ENCODE results near the gene PIK3R5.
"Not testable (repeated sequence)": the region's sequence is repeated elsewhere in the genome, so short reads cannot be mapped to it uniquely, and the experiment has no call there.

Gene PIK3R5

GRCh38 chr17:8885163-8885966 lies 80.1 kb downstream of the PIK3R5 start:
- ATAC-seq (replicated peaks; ENCODE audit: extremely low read depth, poor library complexity, severe bottlenecking) (peak; percentile 64), DNase-seq (ENCODE audit: low spot score in 2 of 2) (peak in 1 of 2 donors; percentile 47)
- H3K9me3 Mint-ChIP-seq; H3K27me3 Mint-ChIP-seq; H3K4me3 Mint-ChIP-seq; H3K27ac Mint-ChIP-seq (ENCODE audit: low read depth): not testable (repeated sequence)
- H3K36me3 Mint-ChIP-seq (ENCODE audit: insufficient read depth), result peaks cover 58% of the 10 kb centered on the region
- H3K4me1 Mint-ChIP-seq, result peaks cover 17% of the 10 kb centered on the region

- H3K27ac Mint-ChIP-seq (ENCODE audit: low read depth), result peak overlapping the region; percentile 79
- H3K9me3 Mint-ChIP-seq, result no peaks in the 10 kb centered on the region
- no peak for DNase-seq (ENCODE audit: low spot score in 2 of 2)
- peaks cover 17% of the 10 kb centered on the region for H3K4me1 Mint-ChIP-seq
- H3K27me3 Mint-ChIP-seq, result no peaks in the 10 kb centered on the region
- ATAC-seq (replicated peaks; ENCODE audit: extremely low read depth, poor library complexity, severe bottlenecking), result no peak
- H3K4me3 Mint-ChIP-seq, result no peak overlapping the region
- H3K36me3 Mint-ChIP-seq (ENCODE audit: insufficient read depth), result peaks cover 63% of the 10 kb centered on the region
Measured at GRCh38 chr17:8884336-8884990, 81.0 kb downstream of the PIK3R5 start.

- Mint-ChIP-seq H3K36me3 (ENCODE audit: insufficient read depth) (peaks cover 57% of the 10 kb centered on the region), H3K27ac (ENCODE audit: low read depth) (peak overlapping the region; percentile 91), H3K9me3 (no peaks in the 10 kb centered on the region), H3K4me1 (peaks cover 20% of the 10 kb centered on the region), H3K4me3 (no peak overlapping the region), H3K27me3 (no peaks in the 10 kb centered on the region)
- no peak for DNase-seq (ENCODE audit: low spot score in 2 of 2)
- ATAC-seq (replicated peaks; ENCODE audit: extremely low read depth, poor library complexity, severe bottlenecking), result no peak
Measured at GRCh38 chr17:8883353-8883752, 82.2 kb downstream of the PIK3R5 start.

GRCh38 chr17:8881606-8882005 lies 83.9 kb downstream of the PIK3R5 start:
- Mint-ChIP-seq H3K36me3 (ENCODE audit: insufficient read depth) (peaks cover 55% of the 10 kb centered on the region), H3K4me1 (peaks cover 29% of the 10 kb centered on the region), H3K27me3 (no peaks in the 10 kb centered on the region), H3K4me3 (no peak overlapping the region), H3K9me3 (no peaks in the 10 kb centered on the region), H3K27ac (ENCODE audit: low read depth) (no peak overlapping the region)
- ATAC-seq (replicated peaks; ENCODE audit: extremely low read depth, poor library complexity, severe bottlenecking) (no peak), DNase-seq (ENCODE audit: low spot score in 2 of 2) (no peak)

- Mint-ChIP-seq H3K27me3 (no peaks in the 10 kb centered on the region), H3K36me3 (ENCODE audit: insufficient read depth) (peaks cover 46% of the 10 kb centered on the region), H3K9me3 (no peaks in the 10 kb centered on the region), H3K4me3 (peak overlapping the region; percentile 11), H3K27ac (ENCODE audit: low read depth) (peak overlapping the region; percentile 64), H3K4me1 (peaks cover 29% of the 10 kb centered on the region)
- DNase-seq (ENCODE audit: low spot score in 2 of 2) (no peak), ATAC-seq (replicated peaks; ENCODE audit: extremely low read depth, poor library complexity, severe bottlenecking) (no peak)
Measured at GRCh38 chr17:8880466-8880865, 85.0 kb downstream of the PIK3R5 start.

GRCh38 chr17:8879410-8879809 lies 86.1 kb downstream of the PIK3R5 start:
- H3K36me3 Mint-ChIP-seq (ENCODE audit: insufficient read depth), result peaks cover 40% of the 10 kb centered on the region
- DNase-seq (ENCODE audit: low spot score in 2 of 2), result no peak
- no peak for ATAC-seq (replicated peaks; ENCODE audit: extremely low read depth, poor library complexity, severe bottlenecking)
- H3K27ac Mint-ChIP-seq (ENCODE audit: low read depth), result no peak overlapping the region
- H3K9me3 Mint-ChIP-seq, result no peaks in the 10 kb centered on the region
- H3K4me1 Mint-ChIP-seq, result peaks cover 29% of the 10 kb centered on the region
- no peak overlapping the region for H3K4me3 Mint-ChIP-seq
- no peaks in the 10 kb centered on the region for H3K27me3 Mint-ChIP-seq

GRCh38 chr17:8877984-8878383 lies 87.5 kb downstream of the PIK3R5 start:
- H3K4me1 Mint-ChIP-seq, result peaks cover 27% of the 10 kb centered on the region
- peaks cover 31% of the 10 kb centered on the region for H3K36me3 Mint-ChIP-seq (ENCODE audit: insufficient read depth)
- H3K4me3 Mint-ChIP-seq, result no peak overlapping the region
- DNase-seq (ENCODE audit: low spot score in 2 of 2) (no peak), ATAC-seq (replicated peaks; ENCODE audit: extremely low read depth, poor library complexity, severe bottlenecking) (no peak)
- H3K27ac Mint-ChIP-seq (ENCODE audit: low read depth), result no peak overlapping the region
- no peaks in the 10 kb centered on the region for H3K9me3 Mint-ChIP-seq
- no peaks in the 10 kb centered on the region for H3K27me3 Mint-ChIP-seq

- no peak overlapping the region for H3K4me3 Mint-ChIP-seq
- H3K36me3 Mint-ChIP-seq (ENCODE audit: insufficient read depth), result peaks cover 17% of the 10 kb centered on the region
- H3K9me3 Mint-ChIP-seq, result no peaks in the 10 kb centered on the region
- ATAC-seq (replicated peaks; ENCODE audit: extremely low read depth, poor library complexity, severe bottlenecking) (no peak), DNase-seq (ENCODE audit: low spot score in 2 of 2) (no peak)
- no peak overlapping the region for H3K27ac Mint-ChIP-seq (ENCODE audit: low read depth)
- H3K4me1 Mint-ChIP-seq, result peaks cover 19% of the 10 kb centered on the region
- no peaks in the 10 kb centered on the region for H3K27me3 Mint-ChIP-seq
Measured at GRCh38 chr17:8875957-8876356, 89.5 kb downstream of the PIK3R5 start.

- H3K27me3 Mint-ChIP-seq, result no peaks in the 10 kb centered on the region
- no peaks in the 10 kb centered on the region for H3K9me3 Mint-ChIP-seq
- DNase-seq (ENCODE audit: low spot score in 2 of 2) (no peak), ATAC-seq (replicated peaks; ENCODE audit: extremely low read depth, poor library complexity, severe bottlenecking) (no peak)
- no peak overlapping the region for H3K4me3 Mint-ChIP-seq
- H3K27ac Mint-ChIP-seq (ENCODE audit: low read depth), result no peak overlapping the region
- peaks cover 19% of the 10 kb centered on the region for H3K4me1 Mint-ChIP-seq
- peaks cover 15% of the 10 kb centered on the region for H3K36me3 Mint-ChIP-seq (ENCODE audit: insufficient read depth)
Measured at GRCh38 chr17:8875436-8875835, 90.1 kb downstream of the PIK3R5 start.

- H3K4me1 Mint-ChIP-seq, result peaks cover 28% of the 10 kb centered on the region
- H3K9me3 Mint-ChIP-seq, result no peaks in the 10 kb centered on the region
- DNase-seq (ENCODE audit: low spot score in 2 of 2), result no peak
- ATAC-seq (replicated peaks; ENCODE audit: extremely low read depth, poor library complexity, severe bottlenecking), result no peak
- H3K36me3 Mint-ChIP-seq (ENCODE audit: insufficient read depth), result peaks cover 6% of the 10 kb centered on the region
- H3K27me3 Mint-ChIP-seq, result no peaks in the 10 kb centered on the region
- no peak overlapping the region for H3K4me3 Mint-ChIP-seq
- no peak overlapping the region for H3K27ac Mint-ChIP-seq (ENCODE audit: low read depth)
Measured at GRCh38 chr17:8873801-8874715, 91.4 kb downstream of the PIK3R5 start.

GRCh38 chr17:8872705-8873435 lies 92.6 kb downstream of the PIK3R5 start:
- Mint-ChIP-seq H3K4me3 (no peak overlapping the region), H3K27me3 (no peaks in the 10 kb centered on the region), H3K36me3 (ENCODE audit: insufficient read depth) (peaks cover 3% of the 10 kb centered on the region), H3K4me1 (peaks cover 32% of the 10 kb centered on the region), H3K27ac (ENCODE audit: low read depth) (no peak overlapping the region), H3K9me3 (no peaks in the 10 kb centered on the region)
- ATAC-seq (replicated peaks; ENCODE audit: extremely low read depth, poor library complexity, severe bottlenecking), result no peak
- no peak for DNase-seq (ENCODE audit: low spot score in 2 of 2)
